ENCODE data around the gene CER1.
A peak's percentile ranks its signal among the peaks of the same experiment; 100 is the strongest.

Gene CER1, protein sequence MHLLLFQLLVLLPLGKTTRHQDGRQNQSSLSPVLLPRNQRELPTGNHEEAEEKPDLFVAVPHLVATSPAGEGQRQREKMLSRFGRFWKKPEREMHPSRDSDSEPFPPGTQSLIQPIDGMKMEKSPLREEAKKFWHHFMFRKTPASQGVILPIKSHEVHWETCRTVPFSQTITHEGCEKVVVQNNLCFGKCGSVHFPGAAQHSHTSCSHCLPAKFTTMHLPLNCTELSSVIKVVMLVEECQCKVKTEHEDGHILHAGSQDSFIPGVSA

DNA sequence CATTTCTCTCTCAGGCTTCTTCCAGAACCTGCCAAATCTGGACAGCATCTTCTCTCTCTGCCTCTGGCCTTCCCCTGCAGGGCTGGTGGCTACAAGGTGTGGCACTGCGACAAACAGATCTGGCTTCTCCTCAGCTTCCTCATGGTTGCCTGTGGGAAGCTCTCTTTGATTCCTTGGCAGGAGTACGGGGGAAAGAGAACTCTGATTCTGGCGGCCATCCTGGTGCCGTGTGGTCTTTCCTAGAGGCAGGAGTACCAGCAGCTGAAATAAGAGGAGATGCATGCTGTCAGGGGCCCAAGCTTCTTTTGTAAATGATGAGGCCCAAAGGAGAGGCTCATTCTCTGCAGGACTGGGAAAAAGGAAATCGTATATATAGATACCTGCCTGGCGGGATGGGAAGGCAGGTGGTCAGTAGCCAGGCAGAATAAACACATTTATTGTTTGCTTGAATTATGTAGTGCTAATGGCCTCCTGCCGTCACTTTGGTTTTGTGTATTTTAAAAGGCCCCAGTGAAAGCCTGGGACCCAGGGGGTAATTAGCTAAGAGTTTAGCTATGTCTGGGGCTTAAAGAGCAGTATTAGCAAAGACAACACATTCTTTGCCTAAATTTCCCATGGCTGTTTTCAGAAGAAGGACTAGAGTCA is at the start of gene CER1:
CER1 (minus strand) TSS at position 343 of the 645 bp plus-strand sequence; CDS start at position 282, 61 bp downstream.
- DNase-seq, result no peak

DNA sequence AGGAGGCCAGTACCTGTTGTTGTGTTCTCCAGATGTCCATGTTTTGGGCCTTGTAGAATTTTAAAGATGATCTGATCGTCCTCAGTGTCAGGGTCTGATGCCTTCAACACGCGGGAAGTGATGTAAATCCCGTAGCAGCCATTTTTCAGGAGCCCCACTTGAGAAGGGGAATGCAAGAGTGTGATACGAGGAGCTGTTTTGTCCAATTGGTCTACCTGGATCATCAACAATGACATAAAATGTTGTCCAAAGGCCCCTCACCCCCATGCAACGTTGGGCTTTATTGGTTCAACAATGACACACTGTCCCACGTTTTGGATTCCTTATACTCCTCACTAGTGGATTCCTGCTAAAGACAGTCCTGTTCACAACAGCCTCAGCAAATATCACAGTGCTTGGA is 48.1 kb upstream of the CER1 start:
- DNase-seq, result no peak

DNA sequence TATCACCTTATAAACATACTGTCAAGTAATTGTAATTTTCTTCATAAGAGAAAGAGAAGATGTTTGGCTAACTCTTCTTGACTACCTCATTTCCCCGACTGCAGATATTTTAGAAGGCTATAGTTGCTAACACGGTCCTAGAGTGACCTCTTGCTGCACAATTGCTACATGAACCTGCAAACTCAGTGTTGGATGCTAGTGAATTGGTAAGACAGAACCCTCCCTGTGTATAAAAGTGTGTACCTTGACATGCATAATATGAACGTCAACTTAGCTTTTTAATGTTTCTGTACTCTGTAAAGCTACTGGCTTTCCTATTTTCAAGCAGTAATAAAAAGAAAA is 46.7 kb upstream of the CER1 start:
- no peak for DNase-seq

DNA sequence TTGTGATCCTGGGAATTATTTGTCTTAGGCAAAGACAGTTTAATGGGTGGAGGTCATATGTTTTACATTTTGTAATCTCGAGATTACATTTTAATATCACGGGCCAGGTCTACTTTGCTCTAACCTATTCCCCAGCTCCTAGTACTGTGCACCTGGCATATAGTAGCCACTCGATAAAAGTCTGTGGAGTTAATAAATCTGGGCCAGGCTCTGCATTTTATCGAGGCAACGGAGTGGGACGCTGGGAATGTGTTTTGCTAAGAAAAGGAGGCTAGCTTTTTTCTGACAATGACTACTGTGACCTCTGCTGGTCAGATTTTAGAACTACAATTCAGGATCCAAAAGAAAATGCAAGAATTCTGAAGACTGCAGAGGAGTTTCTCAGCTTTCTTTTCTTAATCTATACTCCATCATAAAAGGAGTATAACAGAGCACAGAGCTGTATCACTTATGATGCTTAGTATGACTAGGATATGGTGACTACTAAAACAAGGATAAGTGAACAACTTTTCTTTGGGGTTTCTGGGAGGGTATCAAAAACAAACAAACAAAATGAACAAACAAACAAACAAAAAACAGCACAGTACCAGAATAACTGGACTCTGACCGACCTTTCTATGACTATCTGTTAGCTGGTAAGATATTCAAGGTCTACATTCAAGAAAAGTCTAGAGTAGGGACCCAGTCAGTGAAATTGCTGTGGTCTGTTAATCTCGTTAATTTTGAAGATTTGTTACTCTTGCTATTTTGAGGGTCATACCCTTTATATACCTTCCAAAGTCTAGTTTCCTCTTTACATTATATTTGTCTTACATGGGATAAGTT is 46.1 kb upstream of the CER1 start:
- peak; percentile 32 for DNase-seq

DNA sequence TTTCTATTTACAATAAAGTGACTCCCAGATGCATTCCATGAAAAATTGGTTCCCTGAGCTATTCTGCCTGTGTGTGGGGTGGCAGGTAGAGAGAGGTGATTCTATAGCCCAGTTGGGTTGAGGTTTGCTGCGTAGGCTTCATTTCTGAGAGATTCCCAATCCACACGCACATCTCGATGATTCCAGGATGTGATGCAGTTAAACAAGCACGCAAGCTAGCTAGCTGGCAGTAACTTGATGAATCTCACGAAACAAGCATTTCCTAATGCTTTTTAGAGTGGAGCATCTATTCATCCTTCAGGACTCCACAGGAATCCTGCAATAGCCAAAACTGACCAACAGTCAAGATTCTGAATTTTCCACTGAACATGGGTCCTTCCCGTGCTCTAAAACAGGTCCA is 43.8 kb upstream of the CER1 start:
- no peak for DNase-seq

DNA sequence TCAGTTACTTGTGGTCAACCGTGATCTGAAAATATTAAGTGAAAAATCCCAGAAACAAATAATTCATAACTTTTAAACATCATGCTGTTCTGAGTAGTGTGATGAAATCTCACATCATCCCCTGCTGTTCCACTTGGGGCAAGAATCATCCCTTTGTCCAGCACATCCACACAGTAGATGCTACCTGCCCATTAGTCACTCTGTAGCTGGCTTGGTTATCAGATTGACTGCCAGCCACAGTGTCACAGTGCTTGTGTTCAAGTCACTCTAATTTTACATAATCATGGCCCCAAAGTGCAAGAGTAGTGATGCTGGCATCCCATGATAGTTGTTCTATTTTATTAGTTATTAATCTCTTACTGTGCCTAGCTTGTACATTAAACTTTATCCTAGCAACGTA is 39.1 kb upstream of the CER1 start:
- DNase-seq, result no peak

DNA sequence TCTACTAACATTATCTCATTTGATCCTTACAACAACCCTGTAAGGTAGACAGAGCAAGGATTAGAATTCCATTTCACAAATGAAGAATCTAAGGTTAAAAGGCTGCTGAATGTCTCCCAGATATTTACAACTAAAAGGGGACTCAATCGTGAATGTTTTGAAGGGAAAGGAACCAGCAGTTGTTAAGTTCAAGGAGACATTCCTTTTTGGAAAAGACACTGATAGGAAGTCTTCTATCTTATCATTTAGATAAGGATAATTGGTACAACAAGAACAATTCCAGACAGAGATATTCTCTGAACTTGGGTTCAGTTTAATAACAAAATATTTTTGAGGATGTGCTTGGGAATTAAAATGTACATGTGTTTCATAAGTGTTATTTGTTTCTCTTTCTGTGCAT is 37.5 kb upstream of the CER1 start:
- DNase-seq, result no peak

DNA sequence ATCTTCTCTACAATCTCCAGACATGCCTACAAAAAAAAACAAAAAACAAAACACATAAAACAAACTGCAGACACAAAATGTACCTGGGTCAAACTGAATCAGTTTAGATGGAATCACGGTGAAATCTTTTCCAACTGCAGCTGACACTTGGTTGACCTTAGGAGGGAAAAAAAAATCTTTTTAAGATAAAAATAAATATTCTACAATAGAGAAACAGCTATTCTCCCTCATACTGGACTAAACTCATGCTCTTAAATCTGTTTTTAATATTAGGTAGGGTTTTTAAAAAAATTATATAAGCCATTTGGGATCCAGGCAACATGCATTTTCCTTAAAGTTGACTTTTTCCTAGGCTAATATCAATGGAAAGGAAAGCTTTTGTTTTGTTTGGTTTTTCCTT is 33.8 kb upstream of the CER1 start:
- DNase-seq, result no peak

DNA sequence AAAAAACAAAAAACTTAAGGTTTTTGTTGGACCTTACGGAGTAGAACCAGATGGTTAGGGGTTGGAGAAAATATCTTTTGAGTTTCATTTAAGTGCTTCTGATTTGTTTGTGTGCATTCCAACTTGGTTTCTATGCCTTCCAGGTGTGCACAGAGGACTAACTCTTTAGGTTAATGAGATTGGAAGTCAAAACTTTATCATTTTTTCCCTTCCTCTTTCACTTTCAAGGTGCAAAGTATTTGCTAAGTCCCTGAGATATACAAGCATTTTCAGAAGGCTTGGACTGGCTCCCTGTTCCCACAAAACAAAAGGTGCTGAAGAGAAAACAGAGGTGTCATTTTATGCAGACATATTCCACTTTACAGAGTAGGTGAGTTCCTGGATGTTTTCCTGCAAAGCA is 30.3 kb upstream of the CER1 start:
- DNase-seq, result no peak

DNA sequence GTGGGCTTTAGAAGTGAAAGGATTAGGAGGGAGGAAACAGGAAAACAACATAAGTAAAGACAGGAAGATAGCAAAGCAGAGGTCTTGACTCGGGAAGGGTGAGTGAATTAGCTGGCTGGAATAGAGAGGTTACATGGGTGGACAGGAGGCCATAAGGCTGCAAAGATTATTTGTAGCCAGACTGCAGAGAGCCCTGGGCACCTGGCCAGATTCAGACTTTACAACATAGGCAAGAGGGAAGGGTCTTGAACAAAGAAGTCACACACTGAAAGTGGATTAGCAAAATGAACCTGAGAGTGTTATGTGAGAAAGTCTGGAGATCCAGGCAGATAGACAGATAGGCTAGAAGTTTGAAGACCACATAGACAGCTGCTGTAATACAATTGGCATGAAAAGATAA is 29.7 kb upstream of the CER1 start:
- DNase-seq, result no peak

DNA sequence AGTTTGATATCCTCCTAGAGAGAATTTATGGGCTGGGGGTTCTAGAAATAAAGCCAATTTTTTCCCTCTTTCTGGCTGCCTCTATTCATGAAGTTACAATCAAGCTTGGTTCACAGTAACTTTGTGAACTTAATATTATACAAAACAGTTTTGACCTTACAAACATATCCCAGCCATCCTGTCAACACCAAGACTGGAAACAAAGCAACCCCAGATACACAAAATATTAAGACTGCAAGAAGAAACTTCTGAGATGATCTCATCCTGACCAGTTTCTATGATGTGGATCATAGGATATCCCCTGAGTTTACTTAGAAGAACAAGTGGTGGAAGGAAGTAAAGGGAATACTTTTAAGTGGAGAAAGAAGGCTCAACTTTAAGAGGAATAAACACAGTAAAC is 28.3 kb upstream of the CER1 start:
- no peak for DNase-seq

DNA sequence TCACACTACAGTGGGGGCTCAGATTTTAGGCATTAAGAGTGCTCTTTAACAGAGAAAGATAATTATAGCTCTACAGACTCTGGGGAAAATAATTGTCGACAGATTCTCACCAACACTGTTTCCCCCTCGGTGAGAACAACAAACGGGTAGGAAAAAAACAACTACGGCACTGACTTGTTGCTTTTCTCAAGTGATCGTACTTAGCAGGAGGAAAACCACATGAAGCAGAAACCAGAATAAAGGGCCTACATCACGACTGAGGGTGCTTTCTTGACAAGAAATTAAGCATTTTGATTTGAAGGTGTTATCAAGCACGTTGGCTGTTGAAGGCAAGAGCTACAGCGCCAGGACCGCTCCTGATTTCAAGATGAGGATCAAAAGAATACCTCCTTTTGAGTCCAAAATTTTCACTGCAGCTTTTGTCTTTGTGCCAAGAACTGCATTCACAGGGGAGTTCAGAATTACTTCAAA is 27.2 kb upstream of the CER1 start:
- no peak for DNase-seq

DNA sequence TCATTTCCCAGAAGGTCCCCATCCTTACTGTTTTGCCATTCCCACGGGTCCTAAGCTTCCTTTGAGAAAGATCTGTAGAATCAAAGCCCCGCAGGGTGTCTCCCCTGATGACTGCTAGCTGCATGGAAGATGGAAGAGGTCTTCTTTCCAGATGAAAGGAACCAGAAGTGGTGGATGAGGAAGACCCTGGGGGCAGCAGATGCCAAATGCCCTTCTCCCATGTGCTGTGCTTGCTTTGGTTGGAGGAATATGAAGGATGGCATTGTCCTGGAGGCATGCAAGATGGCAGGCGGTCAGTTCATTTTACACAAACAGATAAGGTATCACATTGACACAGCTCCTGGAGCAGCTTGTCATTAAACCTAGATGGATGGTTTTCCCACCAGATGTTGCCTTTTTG is 25.8 kb upstream of the CER1 start:
- no peak for DNase-seq

DNA sequence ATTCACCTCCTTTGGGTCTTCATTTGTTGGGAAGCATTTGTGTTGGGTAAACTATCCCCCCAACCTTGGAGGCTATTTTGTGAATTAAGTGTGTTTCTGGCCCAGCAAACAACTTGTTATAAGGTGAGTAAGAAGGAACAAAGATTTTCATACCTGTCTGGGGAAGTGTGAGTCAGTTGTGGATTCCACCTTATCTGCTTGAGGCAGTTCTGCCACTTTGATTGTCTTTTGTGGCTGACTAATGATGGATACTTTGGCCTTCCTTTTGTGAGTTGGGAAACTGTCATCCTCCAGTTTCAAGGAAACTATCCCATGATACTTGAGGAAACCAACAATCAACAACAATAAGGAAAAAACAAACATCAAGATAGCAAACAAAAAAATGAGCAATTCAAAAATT is 24.6 kb upstream of the CER1 start:
- no peak for DNase-seq

DNA sequence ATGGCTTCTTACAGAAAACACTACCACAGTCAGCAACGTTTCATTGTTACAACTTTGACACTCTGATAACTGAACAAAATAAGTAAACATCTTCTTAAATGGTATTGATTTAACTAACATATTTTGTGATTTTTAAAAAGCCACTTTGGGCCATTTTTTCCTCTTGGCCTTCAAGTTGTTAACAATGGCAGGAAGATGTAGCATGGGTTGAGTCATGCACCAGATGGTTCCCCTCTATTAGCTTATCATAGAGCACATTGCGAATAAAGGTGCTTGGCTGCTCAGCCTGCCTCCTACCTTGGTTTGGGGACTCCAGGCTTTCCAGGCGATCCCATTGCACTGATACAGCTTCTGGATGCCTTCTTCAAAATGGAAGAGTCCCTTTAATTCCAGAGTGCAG is 24.1 kb upstream of the CER1 start:
- no peak for DNase-seq

DNA sequence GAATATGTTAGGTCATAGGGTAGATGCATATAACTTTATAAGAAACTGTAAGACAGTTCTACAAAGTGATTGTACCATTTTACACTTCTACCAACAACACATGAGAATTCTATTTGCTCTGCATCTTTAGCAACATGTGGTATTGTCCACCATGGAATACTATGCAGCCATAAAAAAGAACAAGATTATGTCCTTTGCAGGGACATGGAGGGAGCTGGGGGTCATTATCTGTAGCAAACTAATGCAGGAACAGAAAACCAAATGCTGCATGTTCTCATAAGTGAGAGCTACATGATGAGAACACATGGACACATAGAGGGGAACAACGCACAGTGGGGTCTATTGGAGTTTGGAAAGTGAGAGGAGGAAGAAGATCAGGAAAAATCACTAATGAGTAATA is 22.2 kb upstream of the CER1 start:
- no peak for DNase-seq

DNA sequence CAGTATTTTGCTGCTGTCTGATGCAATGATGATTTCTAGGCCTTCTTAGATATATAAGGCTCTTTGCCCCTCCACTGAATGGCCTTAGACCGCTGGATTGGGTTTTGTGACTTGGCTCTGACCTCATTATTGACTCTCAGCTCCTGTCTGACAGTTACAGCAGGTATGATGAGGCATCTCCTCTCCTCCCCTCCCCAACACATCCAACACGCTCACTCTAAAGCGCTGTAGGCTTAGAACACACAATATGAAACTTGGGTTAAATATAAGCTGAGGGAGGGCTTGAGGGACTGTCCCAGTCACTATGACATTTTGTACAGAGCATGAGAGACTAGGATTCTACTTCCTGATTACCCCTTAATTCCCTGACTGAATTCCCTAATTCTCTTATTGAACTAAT is 18.8 kb upstream of the CER1 start:
- DNase-seq, result no peak

DNA sequence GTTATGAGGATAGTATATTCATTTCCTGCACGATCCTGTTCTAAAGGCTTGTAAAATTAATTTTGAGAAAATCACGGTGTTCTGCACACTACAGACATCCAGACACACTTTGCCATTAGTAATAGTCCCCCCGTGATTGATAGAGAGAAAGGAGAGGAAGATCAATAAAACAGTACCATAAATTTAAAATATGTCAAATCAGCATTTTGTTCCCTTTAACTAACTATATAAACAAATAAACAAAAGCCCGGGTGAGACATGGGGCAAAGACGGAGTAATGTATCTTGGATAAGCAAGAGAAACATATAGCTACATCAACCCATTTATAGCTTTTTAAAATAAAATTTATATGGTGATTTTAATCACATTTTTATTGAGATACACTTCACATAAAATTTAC is 10.6 kb upstream of the CER1 start:
- DNase-seq, result no peak

DNA sequence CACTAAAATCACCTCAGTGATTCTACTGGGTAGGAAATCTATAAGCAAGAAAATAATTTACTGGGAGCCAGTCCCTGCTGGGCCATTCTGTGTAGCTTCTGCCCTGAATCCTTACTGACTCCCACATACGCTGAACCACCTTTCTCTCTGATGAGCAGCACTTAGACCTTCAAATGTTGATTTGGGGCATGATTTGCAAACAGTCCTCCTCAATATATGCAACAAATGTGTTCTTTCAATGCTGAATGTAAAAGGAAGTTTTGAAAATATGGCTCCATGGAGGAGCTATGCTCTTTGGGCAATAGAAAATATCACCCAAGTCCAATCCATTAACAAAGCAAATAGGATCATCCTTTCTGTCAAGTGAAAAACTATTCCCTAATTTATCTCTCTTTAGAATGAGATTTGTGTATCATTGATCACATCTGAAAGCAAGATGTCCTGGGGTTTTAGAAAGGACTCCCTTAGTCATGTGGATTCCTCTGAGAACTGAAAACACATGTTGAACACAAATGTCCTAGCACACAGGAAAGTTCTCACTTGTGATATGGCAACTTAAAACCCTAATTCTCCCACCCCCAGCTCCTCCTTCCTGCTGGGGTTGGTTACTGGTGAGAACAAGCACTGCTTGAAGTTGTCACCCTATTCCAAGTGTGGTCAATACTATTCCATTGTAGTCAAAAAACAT is 8.9 kb upstream of the CER1 start:
- DNase-seq, result no peak

DNA sequence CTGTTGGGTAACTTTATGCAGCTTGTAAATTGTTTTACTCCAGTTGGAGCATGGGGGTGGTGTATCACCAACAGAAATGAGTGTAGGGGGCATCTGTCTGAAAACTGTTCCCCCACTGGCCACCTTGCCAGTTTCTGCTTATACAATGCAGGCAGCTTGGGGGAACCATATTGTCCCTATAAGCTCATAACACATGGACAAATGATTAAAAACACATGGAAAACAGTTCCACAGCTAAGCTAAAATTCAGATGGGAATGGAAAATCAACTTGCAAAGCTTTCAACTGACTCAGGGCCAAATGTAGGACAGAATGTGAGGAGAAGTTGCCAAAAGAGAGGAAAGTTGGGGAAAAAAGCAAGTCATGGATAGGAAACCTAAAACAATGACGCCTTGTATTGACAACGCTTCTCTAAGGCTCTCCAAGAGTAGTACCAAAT is 7.9 kb upstream of the CER1 start:
- DNase-seq, result no peak

DNA sequence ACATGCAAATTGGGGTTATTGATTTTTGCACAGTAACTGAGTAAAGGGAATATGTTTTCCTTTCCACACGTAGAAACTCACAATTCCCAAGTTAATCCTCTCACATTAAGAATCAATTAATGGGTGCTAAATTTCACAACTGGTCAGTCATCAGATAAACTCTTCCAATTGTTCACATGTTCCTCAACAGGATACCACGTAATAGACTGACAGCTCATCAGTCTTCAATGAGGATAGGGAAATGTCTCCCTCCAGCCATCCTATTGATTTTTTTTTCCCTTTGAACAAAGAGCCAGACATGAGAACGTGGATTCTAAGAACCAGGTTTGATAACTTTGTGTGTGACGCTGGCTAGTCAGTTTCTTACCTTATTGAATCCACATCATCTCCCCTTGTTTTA is 768 bp upstream of the CER1 start:
- DNase-seq, result no peak

DNA sequence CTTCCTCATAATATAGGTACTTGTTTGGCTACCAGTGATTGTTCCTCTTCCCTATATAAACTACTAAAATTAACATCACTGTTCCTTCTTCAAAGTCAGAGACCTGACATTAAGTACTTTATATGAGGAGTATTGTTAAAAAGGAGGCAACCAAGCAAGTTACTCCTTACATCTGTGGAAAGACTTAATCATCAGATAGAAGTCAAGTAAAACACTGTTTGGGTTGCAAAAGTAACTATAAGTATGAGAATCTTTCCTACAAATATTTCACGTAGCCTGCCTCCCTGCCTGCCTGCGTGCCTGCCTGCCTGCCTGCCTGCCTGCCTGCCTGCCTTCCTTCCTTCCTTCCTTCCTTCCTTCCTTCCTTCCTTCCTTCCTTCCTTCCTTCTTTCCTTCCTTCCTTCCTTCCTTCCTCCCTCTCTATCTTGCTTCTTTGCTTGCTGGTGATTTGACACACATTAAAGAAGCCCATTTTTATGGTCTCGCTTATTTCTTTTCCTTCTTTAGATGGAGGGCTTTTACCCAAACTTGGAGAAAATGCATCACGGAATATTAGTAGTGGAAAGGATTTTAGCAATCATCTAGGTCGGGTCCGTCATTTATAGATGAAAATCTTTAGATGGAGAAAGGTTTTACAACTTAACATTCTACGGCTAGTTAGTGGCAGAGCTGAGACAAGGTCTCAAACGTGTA is 3.2 kb downstream of the CER1 start:
- DNase-seq, result no peak

DNA sequence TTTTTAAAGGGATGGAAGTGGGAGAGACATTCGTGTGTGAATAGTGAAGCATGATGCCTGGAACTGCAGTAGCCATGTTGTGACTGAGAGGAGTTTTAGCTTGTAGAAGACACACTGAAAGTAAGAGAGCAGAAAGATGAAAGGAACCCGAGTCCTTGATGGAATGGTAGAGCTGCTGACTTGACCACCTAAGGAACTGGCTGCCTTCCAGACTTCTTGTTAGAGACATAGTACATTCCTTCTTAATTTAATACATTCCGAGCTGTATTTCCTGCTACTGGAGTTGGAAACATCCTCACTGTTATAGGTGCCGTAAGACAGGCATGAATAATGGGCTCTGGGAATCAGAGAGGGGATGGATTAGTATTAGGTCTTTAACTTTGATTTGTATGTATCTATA is 7.4 kb downstream of the CER1 start:
- no peak for DNase-seq
